GDM1 (cell line): ENCODE measurements around the gene ZSCAN29.

Source experiments
- DNase-seq: peaks from one replicate; lab custom pipeline; 2025; lab: John Stamatoyannopoulos, UW

ZSCAN29 gene

DNA sequence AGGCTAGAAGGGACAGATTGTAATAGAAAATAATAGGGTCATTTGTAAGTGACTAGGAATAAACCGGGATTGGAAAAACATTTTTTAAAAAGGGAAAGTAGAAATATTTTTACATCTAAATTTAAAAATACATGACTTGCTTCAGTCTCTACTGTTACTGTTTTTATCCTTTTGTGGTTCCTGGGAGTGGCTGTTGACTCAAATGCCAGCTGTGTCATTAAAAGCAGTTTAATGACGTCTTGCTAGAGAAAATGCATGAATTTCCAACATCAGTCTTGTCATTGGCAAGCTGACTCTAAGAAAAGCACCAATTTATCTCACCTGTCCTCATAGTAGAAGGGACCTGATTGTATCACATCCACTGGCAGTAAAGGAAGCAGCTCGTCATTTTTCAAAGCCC, 23.7 kb downstream of the ZSCAN29 start:
- DNase-seq = no peak

DNA sequence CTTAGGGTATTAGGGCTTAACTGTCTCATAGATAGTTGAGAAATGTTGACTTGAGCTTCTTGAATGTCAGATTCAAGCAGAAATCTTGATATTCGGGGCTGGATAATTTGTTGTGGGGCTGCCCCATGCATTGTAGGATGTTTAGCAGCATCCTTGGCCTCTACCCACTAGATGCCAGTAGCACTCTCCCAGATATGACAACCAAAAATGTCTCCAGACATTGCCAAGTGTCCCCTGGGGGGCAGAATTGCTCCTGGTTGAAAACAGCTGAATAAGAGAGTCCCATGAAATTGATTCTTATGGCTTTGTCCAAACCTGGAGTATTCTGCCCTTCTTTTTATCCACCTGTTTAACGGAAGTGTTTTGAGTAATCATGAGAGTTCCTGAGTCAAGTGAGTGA, 24.5 kb downstream of the ZSCAN29 start:
- DNase-seq = no peak

DNA sequence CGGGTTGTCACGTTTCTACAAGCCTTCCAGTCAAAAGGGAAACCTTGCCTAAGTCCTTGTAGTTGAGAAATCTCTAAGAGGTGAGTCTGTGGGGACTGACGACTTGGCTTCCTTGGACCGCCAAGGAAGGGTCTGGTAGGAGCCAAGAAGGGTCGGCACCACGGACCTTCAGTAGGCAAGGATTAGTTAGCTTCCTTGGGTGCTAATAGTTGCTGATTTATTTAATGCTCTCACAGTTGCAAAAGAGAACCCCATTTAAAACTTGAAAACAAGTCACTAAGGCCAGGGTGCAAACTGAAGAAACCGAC, 40.1 kb downstream of the ZSCAN29 start:
- no peak for DNase-seq

DNA sequence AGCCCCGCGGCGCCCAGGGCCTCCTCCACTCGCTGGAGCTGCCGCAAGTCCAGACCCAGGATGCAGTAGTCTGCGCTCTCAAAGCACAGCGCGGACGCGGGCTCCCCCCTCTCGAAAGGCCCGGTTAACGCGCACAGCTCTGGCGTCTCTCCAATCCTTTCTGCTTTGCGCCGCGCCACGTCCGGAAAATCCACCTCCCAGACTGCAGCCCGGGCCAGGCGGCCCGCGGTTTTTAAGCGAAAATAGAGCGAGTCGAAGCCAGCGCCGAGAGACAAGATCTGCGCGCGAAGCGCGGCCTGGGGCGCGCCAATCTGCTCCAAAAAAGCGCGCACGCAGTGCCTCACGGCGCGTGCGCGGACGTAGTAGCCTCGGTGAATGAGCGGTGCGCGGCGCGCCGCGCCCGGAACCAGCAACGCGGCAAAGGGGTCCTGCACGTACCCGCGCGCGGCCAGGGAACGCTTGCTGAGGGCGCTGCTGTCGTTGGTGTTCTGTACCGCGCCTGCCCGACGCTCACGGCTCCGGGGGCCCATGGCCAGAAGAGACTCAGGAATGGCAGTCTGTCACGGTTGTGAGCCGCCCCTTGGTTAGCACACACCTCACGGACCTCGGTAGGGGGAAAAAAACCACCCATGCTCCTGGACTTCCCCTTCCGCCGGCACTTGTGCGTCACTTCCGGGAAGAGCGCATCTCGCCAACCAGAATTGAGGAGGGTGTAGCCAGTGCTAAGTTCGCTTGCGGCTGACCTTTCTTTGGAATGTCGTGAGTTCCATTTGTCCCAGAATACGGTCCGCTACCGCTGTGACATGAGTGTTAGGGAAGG, 40.7 kb downstream of the ZSCAN29 start, which contains the start of gene LCMT2:
Gene LCMT2 (minus strand): TSS at position 614 of the 820 bp plus-strand sequence. CDS start 84 bp downstream, at position 530.
- peak; percentile 84 for DNase-seq

DNA sequence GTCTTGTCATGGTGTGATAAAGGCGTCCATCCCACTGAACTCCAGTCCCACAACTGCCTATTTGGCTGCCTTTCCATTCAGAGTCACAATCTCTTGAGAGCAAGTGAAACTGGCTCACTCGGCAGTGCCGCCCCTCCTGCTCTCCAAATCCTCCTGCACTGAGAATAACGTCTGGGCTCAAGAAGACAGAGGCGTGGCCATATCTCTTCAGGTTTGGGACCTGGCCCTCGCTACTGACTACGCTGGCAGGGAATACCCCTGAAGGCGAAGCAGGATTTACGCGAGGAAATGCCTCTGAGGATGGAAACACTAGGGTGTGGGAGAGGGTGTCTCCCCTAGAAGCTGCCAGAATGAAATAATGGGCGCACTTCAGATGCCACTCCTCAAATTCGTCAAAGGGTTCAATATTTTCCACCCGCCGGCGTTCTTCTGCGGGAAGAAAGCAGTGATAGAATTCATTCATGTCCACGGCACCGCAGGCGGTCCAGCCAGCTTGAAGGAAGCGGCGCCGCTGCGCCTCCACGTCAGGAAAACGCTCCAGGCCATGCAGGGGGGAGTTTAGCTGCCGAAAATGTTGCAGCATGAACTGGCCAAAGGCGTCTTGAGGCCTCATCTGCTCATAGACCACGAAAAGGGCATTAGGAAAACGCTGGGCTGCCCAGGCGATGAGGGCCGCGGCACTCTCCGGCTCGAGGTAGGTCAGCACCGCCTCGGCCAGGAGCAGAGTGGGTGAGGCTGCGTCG, 41.5 kb downstream of the ZSCAN29 start:
- no peak for DNase-seq

DNA sequence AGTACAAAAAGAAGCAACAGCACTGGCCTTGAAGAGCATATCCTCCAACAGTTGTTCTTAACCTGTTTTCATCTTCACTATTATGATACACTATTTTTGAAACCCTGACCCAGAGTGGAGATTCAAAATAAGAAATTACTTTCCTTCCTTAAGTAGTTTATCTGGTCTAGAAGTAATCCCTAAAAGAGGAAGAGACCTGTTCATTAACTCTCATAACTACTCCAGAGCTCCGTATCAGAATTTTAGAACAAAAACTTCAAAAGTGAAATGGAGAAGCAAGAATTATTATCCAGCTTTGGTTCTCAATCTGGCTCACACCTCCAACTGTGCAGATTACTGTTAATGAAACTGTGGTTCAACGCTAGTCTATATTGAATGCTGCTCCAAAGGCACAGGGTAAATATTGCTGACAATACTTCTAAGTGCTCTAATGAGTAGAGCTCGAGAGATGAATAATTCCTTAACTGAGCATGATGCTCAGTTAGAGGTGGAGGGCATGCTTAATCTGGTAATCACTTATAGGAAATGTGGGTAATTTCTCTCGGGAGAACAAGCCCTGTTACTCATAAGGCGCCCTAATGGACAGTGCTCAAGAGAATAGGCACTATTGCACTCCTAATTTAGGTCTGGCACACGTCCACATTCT, 45.7 kb downstream of the ZSCAN29 start:
- no peak for DNase-seq

DNA sequence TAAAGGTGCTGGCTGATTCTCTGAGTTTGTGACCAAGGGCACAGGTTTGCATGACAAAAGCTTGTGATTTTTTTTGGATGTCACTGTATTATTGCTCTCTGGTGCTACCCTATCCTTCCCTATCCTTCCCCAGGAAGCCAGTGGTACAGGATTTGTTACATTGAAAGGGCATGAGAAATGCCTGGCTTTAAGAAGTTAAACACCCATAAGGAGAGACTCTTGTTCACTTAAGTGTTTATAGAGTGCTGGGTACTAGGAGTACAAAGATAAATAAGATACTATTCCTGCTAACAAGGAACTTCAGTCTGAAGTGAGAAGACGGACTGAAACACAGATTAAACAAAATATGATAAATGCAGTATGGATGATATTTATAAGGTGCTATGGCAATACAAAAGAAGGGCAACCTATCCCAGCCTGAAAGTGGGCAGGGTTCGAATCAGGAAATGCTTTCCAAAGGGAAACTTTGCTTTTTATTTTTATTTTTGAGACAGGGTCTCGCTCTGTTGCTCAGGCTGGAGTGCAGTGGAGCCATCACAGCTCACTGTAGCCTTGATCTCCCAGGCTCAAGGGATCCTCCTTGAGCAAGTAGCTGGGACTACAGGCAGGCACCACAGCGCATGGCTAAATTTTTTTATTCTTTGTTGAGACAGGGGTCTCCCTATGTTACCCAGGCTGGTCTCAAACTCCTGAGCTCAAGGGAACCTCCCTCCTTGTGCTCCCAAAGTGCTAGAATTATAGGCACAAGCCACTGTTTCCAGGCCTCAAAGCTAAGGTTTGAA, 51.7 kb downstream of the ZSCAN29 start:
- no peak for DNase-seq

DNA sequence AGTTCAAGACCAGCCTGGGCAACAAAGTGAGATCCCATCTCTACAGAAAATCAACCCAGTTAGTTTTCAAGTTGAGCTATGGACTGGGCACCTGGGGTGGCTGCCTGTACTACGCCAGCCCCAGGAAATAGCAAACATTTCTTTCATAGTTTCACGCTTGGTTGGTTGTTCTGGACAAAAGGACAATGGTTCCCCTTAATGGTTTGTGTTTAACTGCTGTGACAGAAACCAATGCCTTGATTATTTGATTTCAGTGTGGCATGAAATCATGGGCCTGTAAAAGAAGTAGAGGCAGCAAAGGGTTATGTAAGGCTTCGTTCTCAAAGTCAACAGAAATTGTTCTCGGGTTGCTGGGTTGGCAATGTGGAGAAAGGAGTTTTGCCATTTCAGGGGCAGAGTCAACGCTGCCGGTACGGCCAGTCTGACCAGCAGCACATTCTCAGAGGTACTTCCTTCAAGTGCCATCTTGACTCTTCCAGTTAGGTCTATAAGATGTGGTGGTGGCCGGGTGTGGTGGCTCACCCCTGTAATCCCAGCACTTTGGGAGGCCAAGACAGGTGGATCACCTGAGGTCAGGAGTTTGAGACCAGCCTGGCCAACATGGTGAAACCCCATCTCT, 53.2 kb downstream of the ZSCAN29 start:
- DNase-seq = no peak

DNA sequence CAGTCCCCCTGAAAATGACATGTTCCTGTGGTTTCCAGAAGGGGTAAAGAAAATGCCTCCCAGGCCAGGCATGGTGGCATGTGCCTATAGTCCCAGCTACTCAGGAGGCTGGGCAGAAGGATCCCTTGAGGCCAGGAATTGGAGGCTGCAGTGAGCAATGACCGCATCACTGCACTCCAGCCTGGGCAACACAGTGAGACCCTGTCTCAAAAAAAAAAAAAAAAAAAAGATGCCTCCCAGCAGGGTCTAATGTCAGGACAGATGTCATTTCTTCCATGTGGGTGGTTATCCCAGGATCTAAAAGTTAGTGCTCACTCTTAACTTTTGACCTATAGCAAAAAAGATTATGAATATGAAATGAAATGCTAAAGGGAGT, 53.9 kb downstream of the ZSCAN29 start:
- no peak for DNase-seq

DNA sequence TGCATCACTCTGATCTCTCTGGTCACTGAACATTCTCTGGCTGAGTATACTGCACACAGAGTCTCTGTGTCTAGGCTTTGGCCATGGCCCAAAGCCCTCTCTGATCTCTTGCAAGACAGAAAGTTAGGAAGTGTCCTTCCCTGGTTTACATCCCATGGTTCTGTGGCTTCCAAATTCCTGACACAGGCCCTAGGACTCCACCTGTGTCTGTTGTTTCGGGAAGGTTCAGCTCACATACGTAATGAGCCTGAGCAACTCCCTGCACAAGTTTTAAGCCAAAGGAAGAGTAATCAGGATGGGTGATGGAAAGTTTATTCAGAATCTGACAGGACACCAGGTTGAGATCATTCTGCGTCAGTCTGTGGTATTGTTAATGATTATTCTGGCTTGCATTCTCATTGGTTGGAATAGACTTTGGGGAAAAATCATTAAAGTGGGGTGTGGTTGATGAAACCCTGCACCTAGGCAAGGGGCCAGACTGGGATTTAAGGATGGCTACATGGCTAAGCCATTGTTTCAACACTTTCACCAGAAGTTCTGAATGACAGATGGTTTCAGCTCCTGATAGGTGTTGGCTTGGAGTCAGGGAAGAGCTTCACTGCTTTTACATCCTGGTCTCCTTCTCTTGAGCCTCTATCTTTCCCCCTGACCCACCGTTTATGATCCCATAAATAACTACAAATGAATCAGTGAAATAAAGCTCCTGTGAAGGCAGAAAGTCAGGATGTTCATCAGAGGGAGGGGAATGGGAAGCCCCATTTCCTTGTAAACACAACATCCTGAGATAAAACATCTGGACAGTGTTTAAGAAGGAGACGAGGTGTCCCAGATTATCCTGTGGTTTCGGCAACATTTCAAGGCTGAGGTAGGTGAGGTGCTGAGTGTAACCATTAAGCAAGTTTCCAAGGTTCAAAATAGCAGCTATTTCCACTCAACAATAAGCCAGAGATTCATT, 54.5 kb downstream of the ZSCAN29 start:
- DNase-seq = no peak

DNA sequence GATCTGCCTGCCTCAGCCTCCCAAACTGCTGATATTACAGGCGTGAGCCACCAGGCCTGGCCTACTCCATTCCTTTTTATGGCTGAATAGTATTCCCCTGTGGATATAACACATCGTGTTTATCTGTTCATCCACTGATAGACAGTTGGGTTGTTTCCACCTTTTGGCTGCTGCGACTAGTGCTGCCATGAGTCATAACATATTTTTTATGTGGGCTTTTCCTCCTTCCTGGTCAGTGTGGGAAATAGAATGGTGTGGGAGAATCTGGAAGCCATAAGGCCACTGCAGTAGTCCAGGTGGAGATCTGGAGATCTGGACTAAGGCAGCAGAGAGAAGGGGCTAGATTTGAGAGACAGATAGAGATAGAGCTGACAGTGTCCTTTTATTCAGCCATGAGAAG, 56.7 kb downstream of the ZSCAN29 start:
- DNase-seq = no peak

DNA sequence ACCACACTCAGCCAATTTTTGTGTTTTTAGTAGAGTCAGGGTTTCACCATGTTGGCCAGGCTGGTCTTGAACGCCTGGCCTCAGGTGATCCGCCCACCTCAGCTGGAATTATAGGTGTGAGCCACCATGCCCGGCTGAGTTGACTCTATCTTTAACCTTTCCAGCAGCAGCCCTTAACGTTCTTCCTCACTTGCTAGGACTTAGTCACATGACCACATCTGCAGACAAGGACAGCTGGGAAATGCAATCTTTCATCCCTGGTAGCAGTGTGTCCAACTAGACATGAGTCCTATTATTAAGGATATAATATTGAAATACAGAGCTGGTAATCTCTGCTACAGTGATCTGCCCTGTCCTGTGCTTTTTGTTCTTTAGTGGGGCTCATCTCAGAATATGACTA, 58.5 kb downstream of the ZSCAN29 start:
- no peak for DNase-seq
